ENCODE results near the gene MTRFR.

- TF ChIP-seq CTCF (conservative IDR thresholded peaks at IDR 0.05; ENCODE audit: low read length) (no peak), EZH2phosphoT487 (IDR thresholded peaks at IDR 0.05; ENCODE audit: borderline replicate concordance) (no peak)
Observed at GRCh38 chr12:123243671-123244262, 10.5 kb downstream of the MTRFR start.
